Spleen (tissue), 11 donors: ENCODE measurements around the gene IL9. TPM values are rescaled to one million over a fixed set of nuclear protein-coding genes. Genes with fewer than 3 reads are reported as not detected.

Experiments
- DNase-seq: peaks from one replicate; pipeline ENCODE4 v3.0.0-alpha.2; 2020
- H3K27ac ChIP-seq, 8 donors: fragments of 200-600 bp; sonication (generic) in 7 of 8; 1 replicate in 4 of 8; 2 replicates in 4 of 8; pipeline versions ENCODE4 v1.5.0 to v1.8.0; 2016 to 2021; ENCODE audit warnings: inconsistent platforms in 4 of 8, mild to moderate bottlenecking in 4 of 8, moderate library complexity in 1 of 8
- H3K27me3 ChIP-seq, 7 donors: fragments of 200-600 bp; sonication (generic) in 6 of 7; replicated peaks in 1 of 7; 1 replicate in 4 of 7; 2 replicates in 3 of 7; pipeline versions ENCODE4 v1.5.0 to v1.8.0; 2016 to 2021; ENCODE audit warnings: inconsistent platforms in 3 of 7, mild to moderate bottlenecking in 1 of 7
- H3K36me3 ChIP-seq, 6 donors: fragments of 200-600 bp; sonication (generic) in 5 of 6; 1 replicate in 4 of 6; 2 replicates in 2 of 6; pipeline versions ENCODE4 v1.5.0 to v1.8.0; 2016 to 2021; ENCODE audit warnings: inconsistent platforms in 2 of 6
- H3K4me1 ChIP-seq, 6 donors: fragments of 200-600 bp; sonication (generic) in 5 of 6; 1 replicate in 3 of 6; 2 replicates in 3 of 6; pipeline versions ENCODE4 v1.5.0 to v1.8.0; 2016 to 2021; ENCODE audit warnings: inconsistent platforms in 3 of 6
- H3K4me3 ChIP-seq, 8 donors: fragments of 200-600 bp; sonication (generic) in 7 of 8; 1 replicate in 4 of 8; 2 replicates in 4 of 8; pipeline versions ENCODE4 v1.5.0 to v1.8.0; 2016 to 2021; ENCODE audit warnings: inconsistent platforms in 4 of 8, mild to moderate bottlenecking in 4 of 8, moderate library complexity in 2 of 8
- H3K9me3 ChIP-seq, 8 donors: fragments of 200-600 bp; sonication (generic) in 7 of 8; 1 replicate in 4 of 8; 2 replicates in 4 of 8; pipeline versions ENCODE4 v1.5.0 to v1.8.0; 2016 to 2021; ENCODE audit warnings: inconsistent platforms in 4 of 8
- CTCF ChIP-seq, 11 experiments: fragments of 200-600 bp in 7 of 11; fragments of 450-650 bp in 4 of 11; sonication (generic) in 4 of 11; IDR thresholded peaks in 8 of 11; conservative IDR thresholded peaks in 3 of 11; 1 replicate in 7 of 11; 2 replicates in 4 of 11; pipeline versions ENCODE4 v1.4.0 to v1.8.0; 2016 to 2021; ENCODE audit warnings: antibody characterized with exemption in 11 of 11, inconsistent platforms in 4 of 11, mild to moderate bottlenecking in 1 of 11
- POLR2A ChIP-seq, 3 donors: fragments of 450-650 bp; IDR thresholded peaks; one replicate each; pipeline ENCODE4 v1.5.1; 2017; ENCODE audit warnings: antibody characterized with exemption in 3 of 3, mild to moderate bottlenecking in 1 of 3
- POLR2AphosphoS5 ChIP-seq, 3 donors: sonication (generic); formaldehyde crosslinking; IDR thresholded peaks; one replicate each; pipeline ENCODE4 v1.5.1; 2017; ENCODE audit warnings: antibody characterized with exemption in 3 of 3
- WGBS, 5 donors: extraction: QIAGEN DNeasy Blood & Tissue Kit in 3 of 5; methylation state at CpG; one replicate each; pipeline versions ENCODE4 v1.1.5 to v1.1.7; 2013 to 2018; 5-methylcytosine and 5-hydroxymethylcytosine counted together
- intact Hi-C: fragments of 100-400 bp; cut with DNase I; formaldehyde crosslinking; loops from one replicate; pipeline ENCODE4 v1.15.0; 2023; ENCODE audit warnings: low total_unique reads
- polyA plus RNA-seq, 3 donors: library from polyadenylated mRNA; stranded (reverse); fragments of 200-250 nt; gene quantifications; one replicate each; pipeline ENCODE4 v1.2.1, GENCODE V29; 2013
- total RNA-seq, 7 donors: library from RNA; depleted of rRNA in 3 of 7; stranded (reverse); fragments of >200 nt in 3 of 7; fragmentation: NEBNext Ultra II Directional in 4 of 7; extraction: Animal tissue kit (Norgen Biotek cat#: 25700) in 4 of 7; gene quantifications; one replicate each; pipeline versions ENCODE4 v1.1.0 to v1.2.1, GENCODE V29; 2016 to 2021
- donor health status: healthy with polysubstance abuse.
- donor health status: DM: no; HTN: no; CAD: no; lungs with moderate emphysema.
- donor health status: DM: no; HTN: no; CAD: no.
- donor health status: Bipolar disorder and iron deficiency.
- donor health status: healthy.
- donor health status: DM: no; HTN: no; CAD: no.
- donor health status: DM: yes; HTN: yes; CAD: no.

The IL9 gene
- total and polyA plus RNA-seq, 10 donors: not detected

DNA sequence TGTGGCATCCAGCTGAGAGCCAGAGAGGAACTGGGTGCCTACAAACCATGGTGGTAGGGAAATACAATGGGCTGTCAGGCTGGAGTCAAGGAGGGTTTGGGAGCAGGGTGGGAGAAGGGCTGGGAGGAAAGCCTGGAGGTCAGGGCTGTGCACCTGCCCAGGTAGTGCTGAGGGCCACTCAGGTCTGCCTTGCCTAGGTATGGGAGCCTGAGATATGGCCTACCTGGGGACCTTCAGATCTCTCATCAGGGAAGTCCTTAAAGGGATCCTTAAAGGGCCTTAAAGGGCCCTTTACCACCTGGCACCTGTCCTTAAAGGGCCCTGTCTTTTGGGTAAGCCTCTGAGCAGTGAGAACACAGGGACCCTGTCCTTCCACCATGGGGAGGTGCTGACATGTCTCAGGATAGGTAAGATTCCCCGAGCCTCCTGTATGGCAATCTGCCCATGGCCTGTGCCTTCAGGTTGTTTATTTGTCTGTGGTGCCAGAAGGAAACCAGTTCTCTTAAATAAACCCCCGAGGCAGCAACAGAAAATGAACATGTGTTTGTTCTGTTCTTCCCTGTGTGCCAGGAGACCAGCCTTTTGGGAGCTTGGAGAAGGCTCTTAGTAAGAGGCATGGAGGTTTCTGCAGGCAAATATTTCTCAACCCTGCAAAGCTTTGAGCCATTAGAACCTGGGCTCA is 37.9 kb downstream of the IL9 start:
- no peaks in the 10 kb centered on the region for H3K9me3 ChIP-seq
- H3K27me3 ChIP-seq: peaks cover 0 to 9% (median 0%) of the 10 kb centered on the region in 7 donors
- no peak for TF ChIP-seq POLR2AphosphoS5 (IDR thresholded peaks at IDR 0.05)
- no peak for TF ChIP-seq POLR2A (IDR thresholded peaks at IDR 0.05)
- no peak for TF ChIP-seq CTCF (IDR thresholded peaks at IDR 0.05 in 8 of 11, conservative IDR thresholded peaks at IDR 0.05 in 3 of 11)
- WGBS, 5 donors: 40 to 76% (median 55%) methylated on average over 2 of the region's 2 CpGs
- no peak overlapping the region for H3K27ac ChIP-seq
- no peaks in the 10 kb centered on the region for H3K36me3 ChIP-seq
- no peaks in the 10 kb centered on the region for H3K4me1 ChIP-seq
- intact Hi-C loops: no loop called here
- H3K4me3 ChIP-seq: no peak overlapping the region
- no peak for DNase-seq

DNA sequence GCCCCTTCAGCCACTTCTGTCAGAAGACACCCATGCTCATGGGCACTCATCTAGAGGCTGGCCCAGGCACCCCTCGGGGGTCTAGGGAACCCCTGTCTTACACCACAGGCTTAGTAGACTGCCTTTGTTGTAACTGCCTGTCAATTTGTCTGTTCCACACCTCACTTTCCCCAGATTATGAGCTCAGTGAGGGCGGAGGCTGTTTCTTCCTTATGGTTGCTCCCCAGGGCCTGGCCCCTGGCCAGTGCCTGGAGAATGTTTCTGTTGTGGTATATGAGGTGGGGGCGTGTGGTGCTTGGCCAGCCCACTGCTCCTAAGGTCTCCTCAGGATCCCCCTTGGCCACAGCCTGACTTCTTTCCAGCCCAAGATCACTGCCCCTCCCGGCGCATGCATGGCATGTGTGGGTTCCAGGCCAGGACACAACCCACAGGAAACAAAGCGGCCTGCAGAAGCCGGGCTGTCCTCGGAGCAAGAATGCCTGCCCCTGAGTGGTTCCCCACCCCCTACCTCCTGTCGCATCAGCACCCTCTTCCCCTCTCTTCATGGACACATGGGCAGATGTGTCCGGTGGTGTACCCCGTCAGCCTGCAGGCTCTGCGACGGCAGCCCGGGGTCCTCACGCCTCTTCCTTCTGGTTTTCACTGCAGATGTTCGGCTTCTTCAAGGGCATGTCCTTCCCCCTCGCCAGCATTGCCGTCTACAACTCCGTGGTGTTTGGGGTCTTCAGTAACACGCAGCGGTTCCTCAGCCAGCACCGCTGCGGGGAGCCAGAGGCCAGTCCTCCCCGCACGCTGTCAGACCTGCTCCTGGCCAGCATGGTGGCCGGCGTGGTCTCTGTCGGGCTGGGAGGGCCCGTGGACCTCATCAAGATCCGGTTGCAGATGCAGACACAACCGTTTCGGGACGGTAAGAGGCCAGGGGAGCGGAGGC is 43.5 kb downstream of the IL9 start:
- no peaks in the 10 kb centered on the region for H3K4me1 ChIP-seq
- no peaks in the 10 kb centered on the region for H3K9me3 ChIP-seq
- H3K36me3 ChIP-seq: no peaks in the 10 kb centered on the region
- TF ChIP-seq POLR2A (IDR thresholded peaks at IDR 0.05) (no peak), POLR2AphosphoS5 (IDR thresholded peaks at IDR 0.05) (no peak), CTCF (IDR thresholded peaks at IDR 0.05 in 8 of 11, conservative IDR thresholded peaks at IDR 0.05 in 3 of 11) (no peak)
- WGBS, 5 donors: 83 to 90% (median 86%) methylated on average over 29 to 34 of the region's 34 CpGs
- intact Hi-C loops: no loop called here
- peaks cover 0 to 9% (median 0%) of the 10 kb centered on the region in 7 donors for H3K27me3 ChIP-seq
- DNase-seq: no peak
- H3K4me3 ChIP-seq: no peak overlapping the region
- H3K27ac ChIP-seq: no peak overlapping the region

- H3K27me3 ChIP-seq: peaks cover 0 to 7% (median 0%) of the 10 kb centered on the region in 7 donors
- no peak for DNase-seq
- no peak overlapping the region for H3K27ac ChIP-seq
- H3K4me3 ChIP-seq: no peak overlapping the region
- H3K9me3 ChIP-seq: no peaks in the 10 kb centered on the region
- no peaks in the 10 kb centered on the region for H3K4me1 ChIP-seq
- intact Hi-C loops: no loop called here
- no peaks in the 10 kb centered on the region for H3K36me3 ChIP-seq
- TF ChIP-seq POLR2A (IDR thresholded peaks at IDR 0.05): no peak
- TF ChIP-seq POLR2AphosphoS5 (IDR thresholded peaks at IDR 0.05): no peak
- TF ChIP-seq CTCF (IDR thresholded peaks at IDR 0.05 in 8 of 11, conservative IDR thresholded peaks at IDR 0.05 in 3 of 11): no peak
- 82 to 91% (median 87%) methylated on average over 21 to 24 of the region's 24 CpGs for WGBS, 5 donors
Observed at GRCh38 chr5:135851186-135851914, 44.3 kb downstream of the IL9 start.
